ENCODE data around the gene SP140. TPM values are rescaled to one million over a fixed set of nuclear protein-coding genes. Genes with fewer than 3 reads are reported as not detected.

The SP140 gene
- total RNA-seq (2012; rRNA removed), result 0.44 and 0.51 TPM in 2 replicates

GRCh38 chr2:230225486-230225885 is at the start of gene SP140:
TSS of gene SP140 (plus strand) at chr2:230225736. CDS start at chr2:230225845, 109 bp downstream.
- no peak within 1 kb of the TSS for H3K4me3 ChIP-seq (ENCODE audit: low read length)

GRCh38 chr2:230176996-230177395 is 48.5 kb upstream of the SP140 start:
- Histone ChIP-seq H3K27me3 (ENCODE audit: control insufficient read depth, insufficient read depth, low read length) (no peaks in the 10 kb centered on the region), H3K9ac (ENCODE audit: low read depth, low read length) (no peak overlapping the region), H3K4me2 (ENCODE audit: low read length) (no peak overlapping the region), H3K4me3 (ENCODE audit: low read length) (no peak overlapping the region), H3K4me1 (ENCODE audit: control insufficient read depth, insufficient read depth, low read length) (no peaks in the 10 kb centered on the region), H3K9me3 (replicated peaks; ENCODE audit: low read length) (no peaks in the 10 kb centered on the region), H3K36me3 (ENCODE audit: insufficient read depth, low read length) (peaks cover 22% of the 10 kb centered on the region)

More at GRCh38 chr2:230225486-230225885, at the start of gene SP140:
- no peak within 1 kb of the TSS for H3K4me2 ChIP-seq (ENCODE audit: low read length)
- H3K27me3 ChIP-seq (ENCODE audit: control insufficient read depth, insufficient read depth, low read length), result no peaks in the 10 kb centered on the region
- peaks cover 10% of the 10 kb centered on the region for H3K4me1 ChIP-seq (ENCODE audit: control insufficient read depth, insufficient read depth, low read length)
- H3K9me3 ChIP-seq (replicated peaks; ENCODE audit: low read length), result no peaks in the 10 kb centered on the region
- no peaks in the 10 kb centered on the region for H3K36me3 ChIP-seq (ENCODE audit: insufficient read depth, low read length)
- no peak within 1 kb of the TSS for H3K9ac ChIP-seq (ENCODE audit: low read depth, low read length)

GRCh38 chr2:230178546-230179485 is 46.7 kb upstream of the SP140 start:
- Histone ChIP-seq H3K9me3 (replicated peaks; ENCODE audit: low read length) (no peaks in the 10 kb centered on the region), H3K4me3 (ENCODE audit: low read length) (no peak overlapping the region), H3K36me3 (ENCODE audit: insufficient read depth, low read length) (peaks cover 16% of the 10 kb centered on the region), H3K4me2 (ENCODE audit: low read length) (no peak overlapping the region), H3K4me1 (ENCODE audit: control insufficient read depth, insufficient read depth, low read length) (no peaks in the 10 kb centered on the region), H3K27me3 (ENCODE audit: control insufficient read depth, insufficient read depth, low read length) (no peaks in the 10 kb centered on the region), H3K9ac (ENCODE audit: low read depth, low read length) (no peak overlapping the region)

- Histone ChIP-seq H3K4me2 (ENCODE audit: low read length) (no peak overlapping the region), H3K4me3 (ENCODE audit: low read length) (no peak overlapping the region), H3K36me3 (ENCODE audit: insufficient read depth, low read length) (peaks cover 16% of the 10 kb centered on the region), H3K4me1 (ENCODE audit: control insufficient read depth, insufficient read depth, low read length) (no peaks in the 10 kb centered on the region), H3K27me3 (ENCODE audit: control insufficient read depth, insufficient read depth, low read length) (no peaks in the 10 kb centered on the region), H3K9ac (ENCODE audit: low read depth, low read length) (no peak overlapping the region), H3K9me3 (replicated peaks; ENCODE audit: low read length) (no peaks in the 10 kb centered on the region)
Observed at GRCh38 chr2:230179907-230180306, 45.6 kb upstream of the SP140 start.

- peaks cover 13% of the 10 kb centered on the region for H3K36me3 ChIP-seq (ENCODE audit: insufficient read depth, low read length)
- no peaks in the 10 kb centered on the region for H3K4me1 ChIP-seq (ENCODE audit: control insufficient read depth, insufficient read depth, low read length)
- H3K4me3 ChIP-seq (ENCODE audit: low read length), result no peak overlapping the region
Observed at GRCh38 chr2:230181195-230181594, 44.3 kb upstream of the SP140 start.

GRCh38 chr2:230184727-230185578 is 40.6 kb upstream of the SP140 start:
- no peaks in the 10 kb centered on the region for H3K27me3 ChIP-seq (ENCODE audit: control insufficient read depth, insufficient read depth, low read length)
- H3K36me3 ChIP-seq (ENCODE audit: insufficient read depth, low read length), result no peaks in the 10 kb centered on the region

More at GRCh38 chr2:230181195-230181594, 44.3 kb upstream of the SP140 start:
- Histone ChIP-seq H3K9ac (ENCODE audit: low read depth, low read length) (no peak overlapping the region), H3K4me2 (ENCODE audit: low read length) (no peak overlapping the region), H3K27me3 (ENCODE audit: control insufficient read depth, insufficient read depth, low read length) (no peaks in the 10 kb centered on the region), H3K9me3 (replicated peaks; ENCODE audit: low read length) (no peaks in the 10 kb centered on the region)

GRCh38 chr2:230202430-230203109 is 23.0 kb upstream of the SP140 start:
- Histone ChIP-seq H3K9me3 (replicated peaks; ENCODE audit: low read length) (no peaks in the 10 kb centered on the region), H3K4me2 (ENCODE audit: low read length) (no peak overlapping the region), H3K27me3 (ENCODE audit: control insufficient read depth, insufficient read depth, low read length) (no peaks in the 10 kb centered on the region), H3K9ac (ENCODE audit: low read depth, low read length) (no peak overlapping the region), H3K4me1 (ENCODE audit: control insufficient read depth, insufficient read depth, low read length) (no peaks in the 10 kb centered on the region), H3K36me3 (ENCODE audit: insufficient read depth, low read length) (peaks cover 50% of the 10 kb centered on the region), H3K4me3 (ENCODE audit: low read length) (no peak overlapping the region)

More at GRCh38 chr2:230184727-230185578, 40.6 kb upstream of the SP140 start:
- H3K9me3 ChIP-seq (replicated peaks; ENCODE audit: low read length), result no peaks in the 10 kb centered on the region
- no peaks in the 10 kb centered on the region for H3K4me1 ChIP-seq (ENCODE audit: control insufficient read depth, insufficient read depth, low read length)
- no peak overlapping the region for H3K4me3 ChIP-seq (ENCODE audit: low read length)
- H3K9ac ChIP-seq (ENCODE audit: low read depth, low read length), result no peak overlapping the region
- H3K4me2 ChIP-seq (ENCODE audit: low read length), result no peak overlapping the region

GRCh38 chr2:230203110-230203676 is 22.3 kb upstream of the SP140 start:
- Histone ChIP-seq H3K4me1 (ENCODE audit: control insufficient read depth, insufficient read depth, low read length) (no peaks in the 10 kb centered on the region), H3K4me2 (ENCODE audit: low read length) (no peak overlapping the region), H3K36me3 (ENCODE audit: insufficient read depth, low read length) (peaks cover 52% of the 10 kb centered on the region), H3K4me3 (ENCODE audit: low read length) (no peak overlapping the region), H3K9ac (ENCODE audit: low read depth, low read length) (no peak overlapping the region), H3K27me3 (ENCODE audit: control insufficient read depth, insufficient read depth, low read length) (no peaks in the 10 kb centered on the region), H3K9me3 (replicated peaks; ENCODE audit: low read length) (no peaks in the 10 kb centered on the region)

- no peak overlapping the region for H3K4me3 ChIP-seq (ENCODE audit: low read length)
- no peak overlapping the region for H3K9ac ChIP-seq (ENCODE audit: low read depth, low read length)
- peaks cover 65% of the 10 kb centered on the region for H3K36me3 ChIP-seq (ENCODE audit: insufficient read depth, low read length)
- no peak overlapping the region for H3K4me2 ChIP-seq (ENCODE audit: low read length)
- H3K27me3 ChIP-seq (ENCODE audit: control insufficient read depth, insufficient read depth, low read length), result no peaks in the 10 kb centered on the region
- H3K9me3 ChIP-seq (replicated peaks; ENCODE audit: low read length), result no peaks in the 10 kb centered on the region
- no peaks in the 10 kb centered on the region for H3K4me1 ChIP-seq (ENCODE audit: control insufficient read depth, insufficient read depth, low read length)
Observed at GRCh38 chr2:230205034-230205433, 20.5 kb upstream of the SP140 start.

- Histone ChIP-seq H3K4me1 (ENCODE audit: control insufficient read depth, insufficient read depth, low read length) (no peaks in the 10 kb centered on the region), H3K9ac (ENCODE audit: low read depth, low read length) (no peak overlapping the region), H3K4me3 (ENCODE audit: low read length) (no peak overlapping the region), H3K36me3 (ENCODE audit: insufficient read depth, low read length) (peaks cover 64% of the 10 kb centered on the region), H3K4me2 (ENCODE audit: low read length) (no peak overlapping the region), H3K9me3 (replicated peaks; ENCODE audit: low read length) (no peaks in the 10 kb centered on the region), H3K27me3 (ENCODE audit: control insufficient read depth, insufficient read depth, low read length) (no peaks in the 10 kb centered on the region)
Observed at GRCh38 chr2:230205721-230206120, 19.8 kb upstream of the SP140 start.

- Histone ChIP-seq H3K9ac (ENCODE audit: low read depth, low read length) (no peak overlapping the region), H3K4me1 (ENCODE audit: control insufficient read depth, insufficient read depth, low read length) (no peaks in the 10 kb centered on the region), H3K36me3 (ENCODE audit: insufficient read depth, low read length) (peaks cover 65% of the 10 kb centered on the region), H3K4me3 (ENCODE audit: low read length) (no peak overlapping the region), H3K9me3 (replicated peaks; ENCODE audit: low read length) (no peaks in the 10 kb centered on the region), H3K4me2 (ENCODE audit: low read length) (no peak overlapping the region), H3K27me3 (ENCODE audit: control insufficient read depth, insufficient read depth, low read length) (no peaks in the 10 kb centered on the region)
Observed at GRCh38 chr2:230208576-230208975, 17.0 kb upstream of the SP140 start.

All from skeletal muscle satellite cell (primary cell).